CD4-positive, alpha-beta T cell treated with Interleukin-17A for 4 hours (primary cell): ENCODE data around the gene MUS81.

Experiments
- DNase-seq: peaks from one replicate; pipeline ENCODE4 v3.0.0-alpha.2; 2020; ENCODE audit warnings: mixed read lengths

Gene MUS81

GRCh38 chr11:65862191-65862735, 2.0 kb downstream of the MUS81 start:
- DNase-seq = peak; percentile 0

DNA sequence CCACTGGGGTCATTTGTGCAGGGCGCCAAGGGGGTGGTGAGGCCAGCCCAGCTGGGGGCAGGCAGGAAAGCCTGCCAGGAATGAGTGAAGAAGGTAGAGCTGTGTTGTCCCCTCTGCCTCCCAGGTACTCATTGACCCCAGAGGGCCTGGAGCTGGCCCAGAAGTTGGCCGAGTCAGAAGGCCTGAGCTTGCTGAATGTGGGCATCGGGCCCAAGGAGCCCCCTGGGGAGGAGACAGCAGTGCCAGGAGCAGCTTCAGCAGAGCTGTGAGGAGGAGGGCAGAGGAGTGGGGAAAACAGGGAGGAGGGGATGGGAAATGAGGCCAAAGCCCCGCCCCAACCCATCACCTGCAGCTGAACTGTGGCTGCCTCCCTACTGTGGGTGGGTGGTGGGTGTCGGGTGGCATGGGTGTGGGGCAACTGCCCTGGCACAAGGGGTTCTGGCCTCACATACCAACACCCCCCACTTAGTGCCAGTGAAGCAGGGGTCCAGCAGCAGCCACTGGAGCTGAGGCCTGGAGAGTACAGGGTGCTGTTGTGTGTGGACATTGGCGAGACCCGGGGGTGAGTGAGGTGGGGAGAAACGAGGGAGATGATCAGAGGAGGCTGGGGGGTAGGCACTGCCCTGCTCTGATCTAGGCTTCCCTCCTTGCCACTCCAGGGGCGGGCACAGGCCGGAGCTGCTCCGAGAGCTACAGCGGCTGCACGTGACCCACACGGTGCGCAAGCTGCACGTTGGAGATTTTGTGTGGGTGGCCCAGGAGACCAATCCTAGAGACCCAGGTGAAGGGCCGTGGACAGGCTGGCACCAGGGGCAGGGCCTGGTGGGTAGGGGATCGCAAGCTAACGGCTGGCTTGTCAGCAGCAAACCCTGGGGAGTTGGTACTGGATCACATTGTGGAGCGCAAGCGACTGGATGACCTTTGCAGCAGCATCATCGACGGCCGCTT, 3.0 kb downstream of the MUS81 start:
- peak; percentile 2 for DNase-seq

DNA sequence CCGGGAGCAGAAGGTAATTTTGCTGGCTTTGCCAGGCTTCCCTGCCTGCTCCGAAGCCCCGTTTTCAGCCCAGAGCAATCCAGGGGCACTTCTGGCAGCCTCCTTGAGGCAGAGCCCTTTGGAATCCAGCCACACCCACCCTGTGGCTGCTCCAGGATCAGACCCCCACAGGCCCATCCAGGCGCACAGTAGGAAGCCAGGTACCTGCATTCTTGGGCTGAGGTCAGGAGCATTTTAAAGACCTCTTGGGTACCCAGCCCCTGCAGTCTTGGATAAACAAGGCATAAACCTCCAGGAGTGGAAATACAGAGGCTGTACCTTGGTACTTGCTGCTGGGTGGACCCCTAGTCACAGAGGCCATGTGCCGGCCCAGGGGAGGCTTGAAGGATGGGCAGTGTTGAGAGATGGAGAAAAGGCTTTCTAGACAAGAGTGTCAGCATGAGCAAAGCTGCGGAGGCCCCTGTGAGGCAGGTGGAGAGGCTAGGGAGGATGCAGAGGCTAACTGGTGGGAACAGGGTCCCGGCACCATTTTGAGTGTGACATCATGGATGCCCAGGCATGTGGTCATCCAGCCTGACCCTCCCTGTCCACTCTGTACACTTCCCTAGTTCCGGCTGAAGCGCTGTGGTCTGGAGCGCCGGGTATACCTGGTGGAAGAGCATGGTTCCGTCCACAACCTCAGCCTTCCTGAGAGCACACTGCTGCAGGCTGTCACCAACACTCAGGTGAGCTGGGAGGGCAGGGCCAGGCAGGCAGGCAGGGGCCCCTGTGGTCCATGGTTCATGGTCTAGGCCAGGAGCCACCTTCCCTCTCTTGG, 3.9 kb downstream of the MUS81 start:
- peak; percentile 1 for DNase-seq

DNA sequence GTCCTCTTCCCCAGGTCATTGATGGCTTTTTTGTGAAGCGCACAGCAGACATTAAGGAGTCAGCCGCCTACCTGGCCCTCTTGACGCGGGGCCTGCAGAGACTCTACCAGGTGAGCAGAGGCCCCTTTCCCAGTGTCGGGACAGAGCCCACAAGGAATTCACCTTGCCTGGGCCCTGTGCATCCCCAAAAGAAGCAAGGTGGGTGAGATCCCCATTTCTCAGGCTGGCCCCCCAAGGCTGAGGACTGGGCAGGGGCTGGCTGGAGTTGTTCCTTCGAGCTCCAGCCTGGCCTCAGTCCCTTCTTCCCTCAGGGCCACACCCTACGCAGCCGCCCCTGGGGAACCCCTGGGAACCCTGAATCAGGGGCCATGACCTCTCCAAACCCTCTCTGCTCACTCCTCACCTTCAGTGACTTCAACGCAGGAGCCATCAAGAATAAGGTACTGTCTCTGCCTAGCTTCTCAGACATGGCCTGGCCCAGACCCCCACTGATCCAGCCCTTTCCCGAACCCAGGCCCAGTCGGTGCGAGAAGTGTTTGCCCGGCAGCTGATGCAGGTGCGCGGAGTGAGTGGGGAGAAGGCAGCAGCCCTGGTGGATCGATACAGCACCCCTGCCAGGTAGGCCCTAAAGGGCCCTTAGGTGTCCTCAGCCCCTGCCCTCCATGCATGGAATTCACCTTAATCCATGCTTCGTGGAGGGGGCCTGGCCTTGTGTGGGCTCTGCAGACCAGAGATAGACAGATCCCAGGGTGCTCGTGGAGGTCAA, 4.7 kb downstream of the MUS81 start:
- peak; percentile 0 for DNase-seq

DNA sequence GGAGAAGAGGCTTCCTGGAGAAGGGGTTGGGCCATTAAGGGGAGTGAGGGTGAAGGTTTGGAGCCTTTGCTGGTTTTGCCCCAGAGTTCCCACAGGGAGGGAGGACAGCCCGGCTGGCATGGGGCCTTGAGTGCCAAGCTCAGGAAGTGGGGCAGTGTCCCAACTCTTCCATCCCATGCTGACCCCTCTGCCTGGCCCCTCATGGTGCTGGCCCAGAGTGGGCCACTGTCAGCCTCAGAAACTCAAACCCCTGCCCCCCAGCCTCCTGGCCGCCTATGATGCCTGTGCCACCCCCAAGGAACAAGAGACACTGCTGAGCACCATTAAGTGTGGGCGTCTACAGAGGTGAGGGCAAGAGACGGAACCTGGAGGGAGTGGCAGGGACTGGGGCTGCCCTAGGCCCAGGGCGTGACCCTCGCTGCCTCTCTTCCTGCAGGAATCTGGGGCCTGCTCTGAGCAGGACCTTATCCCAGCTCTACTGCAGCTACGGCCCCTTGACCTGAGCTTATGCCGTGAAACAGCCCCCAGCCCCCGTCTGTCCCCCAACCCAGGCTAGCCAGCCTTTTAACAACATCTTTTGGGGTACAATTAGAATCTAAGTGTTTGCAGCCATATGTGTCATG, 5.4 kb downstream of the MUS81 start:
- DNase-seq = peak; percentile 0

- peak; percentile 1 for DNase-seq
Measured at GRCh38 chr11:65866509-65867283, 6.5 kb downstream of the MUS81 start.

GRCh38 chr11:65867284-65868071, 7.2 kb downstream of the MUS81 start:
- DNase-seq = peak; percentile 40

GRCh38 chr11:65868076-65868667, 7.9 kb downstream of the MUS81 start:
- peak; percentile 44 for DNase-seq

DNA sequence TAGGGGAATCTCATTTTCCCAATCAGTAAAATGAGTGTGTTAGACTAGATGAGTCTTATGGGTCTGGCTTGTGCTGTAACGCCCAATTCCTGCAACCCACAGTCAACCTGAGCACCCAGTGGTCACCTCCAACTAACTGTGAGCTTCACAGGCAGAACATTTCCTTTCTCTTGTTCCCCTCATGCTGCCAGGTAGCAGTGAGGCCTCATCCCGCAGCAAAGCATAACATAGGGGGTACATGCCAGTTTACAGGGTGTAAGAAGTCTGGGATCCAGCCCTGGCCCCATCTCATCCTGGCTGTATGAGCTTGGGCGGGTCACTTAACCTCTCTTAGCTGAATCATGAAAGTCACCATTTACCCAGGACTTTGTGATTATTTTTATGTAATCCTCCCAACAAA, 8.7 kb downstream of the MUS81 start:
- peak; percentile 3 for DNase-seq

DNA sequence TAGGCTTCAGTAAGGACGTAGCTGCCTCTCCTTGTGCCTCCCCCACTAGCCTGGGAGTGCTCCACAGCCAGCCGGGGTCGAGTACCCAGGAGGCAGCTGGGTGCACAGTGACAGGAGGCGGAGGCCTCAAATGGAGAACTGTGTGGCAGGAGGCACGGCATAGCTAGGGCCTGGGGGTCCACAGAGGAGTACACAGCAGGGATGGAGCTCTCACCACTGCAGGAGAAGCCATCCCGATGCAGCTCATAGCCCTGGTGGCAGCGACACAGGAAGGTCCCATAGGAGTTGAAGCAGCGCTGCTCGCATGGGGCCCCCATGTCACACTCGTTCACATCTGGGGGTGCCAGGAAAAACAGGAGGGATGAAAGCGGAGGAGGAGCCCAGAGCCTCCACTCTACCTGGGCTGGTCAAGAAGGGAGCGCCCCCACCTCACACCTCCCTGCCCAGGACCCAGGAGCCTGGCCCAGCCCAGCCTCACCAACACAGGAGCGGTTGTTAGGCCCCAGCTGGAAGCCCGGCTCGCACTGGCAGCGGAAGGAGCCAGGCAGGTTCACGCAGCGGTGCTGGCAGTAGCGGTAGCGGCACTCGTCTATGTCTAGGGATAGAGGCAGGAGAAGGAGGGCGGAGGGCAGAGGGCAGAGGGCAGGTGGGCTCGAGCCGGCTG, 9.5 kb downstream of the MUS81 start:
- DNase-seq = no peak

DNA sequence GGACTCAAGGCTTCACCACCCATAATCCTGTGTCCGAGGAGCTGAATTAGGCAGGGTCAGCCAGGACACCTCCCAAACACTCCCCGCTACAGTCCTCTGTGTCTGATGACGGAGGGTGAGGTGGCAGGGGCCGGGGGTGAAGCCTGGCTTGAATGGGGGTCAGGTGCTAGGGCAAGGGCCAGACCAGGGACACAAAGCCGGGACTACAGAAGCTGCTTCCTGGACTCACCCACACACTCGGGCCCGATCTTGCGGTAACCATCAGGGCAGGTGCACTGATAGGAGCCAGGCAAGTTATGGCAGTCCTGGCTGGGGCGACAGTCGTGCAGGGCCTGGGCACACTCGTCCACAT, 10.1 kb downstream of the MUS81 start:
- DNase-seq = no peak

DNA sequence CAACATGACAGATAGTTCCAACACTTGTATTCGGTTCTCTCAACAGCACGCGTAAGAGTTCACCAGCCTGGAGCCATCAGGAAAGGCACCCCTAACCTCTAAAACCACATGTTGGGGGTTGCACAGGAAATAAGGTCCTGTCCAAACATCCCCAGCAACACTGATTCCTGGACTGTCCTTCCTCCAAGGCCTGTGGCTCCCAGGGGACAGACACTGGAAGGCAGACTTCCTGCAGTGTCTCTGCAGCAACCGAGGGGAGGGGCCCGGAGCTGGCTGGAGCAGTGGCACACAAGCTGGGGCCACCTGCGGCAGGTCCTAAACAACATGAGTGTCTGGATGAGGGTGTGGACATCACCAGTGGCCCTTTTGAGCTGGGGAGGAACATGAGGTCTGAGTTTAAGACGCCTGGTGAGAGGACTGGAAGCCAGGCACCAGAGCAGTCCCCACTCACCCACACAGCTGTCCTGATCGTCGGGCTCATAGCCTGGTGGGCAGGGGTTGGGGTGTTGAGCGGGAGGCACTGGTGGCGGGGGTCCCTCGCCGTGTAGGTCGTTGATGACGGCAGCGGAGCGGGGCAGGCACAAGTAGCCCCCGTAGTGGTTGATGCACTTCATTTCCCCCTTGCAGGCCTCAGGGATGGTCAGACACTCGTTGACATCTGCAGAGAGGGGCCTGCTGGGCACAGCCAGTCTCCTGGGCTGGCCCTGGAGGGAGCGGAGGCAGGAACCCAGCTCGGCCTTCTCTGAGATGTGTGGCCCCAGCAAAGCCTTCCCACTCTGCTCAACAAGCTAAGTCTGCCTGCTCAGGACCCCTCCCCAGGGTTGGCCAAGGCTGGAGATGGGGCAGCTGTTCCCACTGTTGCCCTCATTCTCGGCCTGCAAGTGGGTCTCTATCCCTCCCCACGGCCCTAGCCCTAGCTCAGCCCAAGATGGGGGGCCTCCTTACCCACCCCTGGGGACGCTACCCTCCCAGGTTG, 10.8 kb downstream of the MUS81 start:
- no peak for DNase-seq

DNA sequence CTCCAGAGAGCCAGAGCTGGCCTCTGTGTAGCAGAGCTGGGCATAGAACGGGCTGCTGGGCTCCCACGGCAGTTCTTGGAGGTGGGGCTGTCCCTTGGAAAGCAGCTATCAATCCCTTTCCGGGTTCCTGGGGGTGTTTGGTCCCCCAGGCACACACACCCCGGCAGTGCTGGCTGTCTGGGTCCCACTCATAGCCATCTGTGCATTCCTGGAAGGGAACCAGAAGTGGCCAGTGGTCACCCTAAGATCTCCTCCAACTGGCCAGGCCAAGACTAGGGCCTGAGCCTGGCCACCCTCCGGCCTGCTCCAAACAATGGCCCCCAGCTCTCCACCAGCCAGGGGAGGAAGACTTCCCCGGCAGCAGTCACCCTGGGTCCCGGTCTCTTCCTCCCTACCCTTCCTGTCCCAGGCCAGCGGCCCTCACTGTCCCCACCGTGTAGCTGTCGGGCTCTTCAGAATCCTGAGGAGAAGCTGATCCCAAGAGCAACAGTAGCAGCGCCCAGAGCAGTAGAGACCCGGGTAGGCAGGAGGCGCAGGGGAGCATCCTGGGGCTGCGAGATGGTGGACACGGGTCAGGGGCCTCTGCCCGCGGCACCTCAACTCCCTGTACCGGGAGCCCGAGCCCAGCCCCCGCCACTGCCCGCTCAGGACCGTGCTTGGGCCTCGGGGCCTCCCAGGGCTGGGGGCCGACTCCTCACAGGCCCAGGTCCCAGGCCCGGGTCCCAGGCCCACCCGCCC, 11.7 kb downstream of the MUS81 start:
- DNase-seq = no peak

DNA sequence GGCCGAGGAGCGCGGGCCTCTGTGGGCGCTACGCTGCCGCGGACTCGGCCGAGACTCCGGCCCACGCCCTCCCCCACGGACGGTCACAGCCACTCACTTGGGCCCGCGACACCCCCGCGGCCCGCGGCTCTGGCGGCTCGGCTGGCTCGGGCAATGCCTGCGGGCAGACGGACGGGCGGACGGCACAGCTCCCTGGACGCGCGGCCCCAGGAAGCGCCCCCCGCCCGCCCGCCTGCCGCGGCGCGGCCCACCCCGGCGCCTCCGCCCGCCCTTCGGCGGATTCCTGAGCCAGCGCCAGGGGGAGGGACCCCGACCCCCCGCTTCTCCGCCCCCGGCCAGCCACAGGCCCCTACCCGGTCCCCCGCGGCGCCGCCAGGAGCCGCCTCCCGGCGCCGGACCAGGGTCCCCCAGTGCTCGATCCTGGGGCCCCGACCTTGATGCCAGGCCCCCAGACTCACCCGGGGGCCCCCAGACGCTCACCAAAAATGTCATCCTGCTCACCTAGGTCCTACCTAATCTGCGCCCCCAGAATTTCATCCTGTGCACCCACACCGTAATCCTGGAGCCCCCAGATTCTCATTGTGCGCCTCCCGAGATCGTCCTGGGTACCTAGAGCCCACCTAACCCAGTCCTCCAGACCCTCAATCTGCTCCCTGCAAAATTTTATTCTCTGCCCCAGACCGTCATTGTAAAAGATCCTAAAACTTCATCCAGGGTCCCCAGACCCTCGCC, 12.5 kb downstream of the MUS81 start, which contains the start of gene EFEMP2:
TSS of gene EFEMP2 (minus strand) at position 215 of the 732 bp plus-strand sequence. CDS start 446 bp downstream, outside the sequence.
- DNase-seq = peak; percentile 21

GRCh38 chr11:65873318-65874156, 13.3 kb downstream of the MUS81 start:
- peak; percentile 96 for DNase-seq

- DNase-seq = peak; percentile 64
Measured at GRCh38 chr11:65879617-65880016, 19.4 kb downstream of the MUS81 start, which contains the start of gene CTSW. CTSW (plus strand) TSS chr11:65879837; CDS start chr11:65879855, 18 bp downstream.
